ENCODE data around the gene C12orf56.

Gene C12orf56

DNA sequence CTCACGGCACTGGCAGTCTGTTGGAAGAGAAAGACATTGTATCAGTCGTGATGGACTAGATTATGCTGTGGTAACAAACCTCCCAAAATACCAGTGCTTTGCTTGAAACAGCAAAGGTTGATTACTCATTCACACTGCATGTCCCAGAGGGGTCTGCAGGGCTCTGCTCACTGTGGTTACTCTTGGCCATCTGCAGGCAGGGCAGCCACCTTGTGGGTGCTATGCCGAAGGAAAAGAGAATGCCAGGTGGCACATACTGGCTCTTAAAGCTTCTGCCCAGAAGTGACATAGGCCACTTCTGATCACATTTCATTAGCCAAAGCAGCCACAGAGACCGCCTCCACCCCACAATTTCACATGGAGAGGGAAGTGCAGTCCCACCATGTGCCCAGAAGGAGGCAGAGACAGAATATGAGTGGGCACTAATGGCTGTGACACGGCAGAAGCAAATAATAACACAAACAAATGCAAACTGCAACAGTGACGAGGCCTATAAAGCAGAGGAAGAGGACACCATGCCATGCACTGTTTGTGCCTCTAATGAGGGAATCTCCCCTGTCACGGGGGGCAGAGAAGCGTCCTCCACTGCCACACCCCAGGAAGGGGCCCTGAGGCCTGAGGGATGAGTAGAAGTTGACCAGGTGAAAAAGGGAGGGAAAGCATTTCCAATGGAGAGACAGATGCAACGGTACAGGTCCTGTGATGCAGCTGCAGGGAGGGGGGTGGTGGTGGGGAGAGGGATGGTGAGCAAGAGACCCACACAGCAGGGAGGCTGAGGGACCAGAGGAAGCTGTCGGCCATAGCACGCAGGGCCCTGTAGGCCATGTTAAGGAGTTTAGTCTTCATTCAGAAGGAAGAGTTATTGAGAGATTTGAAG, 116.8 kb downstream of the C12orf56 start:
- TF ChIP-seq, protein P1, sequence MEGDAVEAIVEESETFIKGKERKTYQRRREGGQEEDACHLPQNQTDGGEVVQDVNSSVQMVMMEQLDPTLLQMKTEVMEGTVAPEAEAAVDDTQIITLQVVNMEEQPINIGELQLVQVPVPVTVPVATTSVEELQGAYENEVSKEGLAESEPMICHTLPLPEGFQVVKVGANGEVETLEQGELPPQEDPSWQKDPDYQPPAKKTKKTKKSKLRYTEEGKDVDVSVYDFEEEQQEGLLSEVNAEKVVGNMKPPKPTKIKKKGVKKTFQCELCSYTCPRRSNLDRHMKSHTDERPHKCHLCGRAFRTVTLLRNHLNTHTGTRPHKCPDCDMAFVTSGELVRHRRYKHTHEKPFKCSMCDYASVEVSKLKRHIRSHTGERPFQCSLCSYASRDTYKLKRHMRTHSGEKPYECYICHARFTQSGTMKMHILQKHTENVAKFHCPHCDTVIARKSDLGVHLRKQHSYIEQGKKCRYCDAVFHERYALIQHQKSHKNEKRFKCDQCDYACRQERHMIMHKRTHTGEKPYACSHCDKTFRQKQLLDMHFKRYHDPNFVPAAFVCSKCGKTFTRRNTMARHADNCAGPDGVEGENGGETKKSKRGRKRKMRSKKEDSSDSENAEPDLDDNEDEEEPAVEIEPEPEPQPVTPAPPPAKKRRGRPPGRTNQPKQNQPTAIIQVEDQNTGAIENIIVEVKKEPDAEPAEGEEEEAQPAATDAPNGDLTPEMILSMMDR (IDR thresholded peaks at IDR 0.05): peak; percentile 70
- TF ChIP-seq ZFX (IDR thresholded peaks at IDR 0.05; ENCODE audit: borderline replicate concordance): no peak
- no peak overlapping the region for H3K27ac ChIP-seq

DNA sequence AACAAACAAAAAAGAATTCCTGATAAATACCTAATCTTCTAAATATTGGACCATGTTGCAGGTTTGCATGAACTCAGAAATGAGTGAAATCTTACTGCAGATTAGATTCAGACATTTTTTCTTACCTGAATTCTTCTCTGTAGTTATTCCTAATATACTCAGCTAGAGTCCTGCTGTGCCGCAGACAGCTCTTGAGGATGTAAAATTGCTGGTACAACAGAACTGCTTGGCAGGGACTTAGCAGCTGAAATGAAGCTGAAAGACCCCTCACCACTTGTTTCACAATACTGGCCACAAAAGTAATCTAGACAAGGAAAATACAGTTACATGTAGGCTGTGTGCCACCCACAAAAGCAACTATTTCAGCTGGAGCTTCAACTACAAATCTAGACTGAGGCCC, 120.1 kb downstream of the C12orf56 start:
- no peak for TF ChIP-seq ZFX (IDR thresholded peaks at IDR 0.05; ENCODE audit: borderline replicate concordance)
- TF ChIP-seq, protein P1 (IDR thresholded peaks at IDR 0.05): no peak
- no peak overlapping the region for H3K27ac ChIP-seq

DNA sequence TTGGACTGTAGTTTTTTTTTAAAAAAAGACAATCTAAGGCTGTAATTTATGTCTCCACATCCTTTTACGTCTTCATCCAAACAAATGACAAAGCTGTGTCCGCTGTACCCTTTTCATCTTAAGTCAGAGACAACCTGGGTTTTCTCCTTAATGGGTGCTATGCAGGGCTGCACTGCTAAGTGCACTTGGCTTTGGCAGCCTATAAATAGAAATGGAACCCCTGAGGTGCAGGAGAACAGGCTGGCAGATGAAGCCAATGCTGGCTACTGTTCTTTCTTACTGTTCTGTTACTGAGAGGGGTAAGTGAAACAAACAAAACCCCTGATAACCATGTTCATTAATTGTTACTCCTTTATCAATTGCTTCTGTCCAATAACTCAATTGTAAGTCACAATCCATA, 121.4 kb downstream of the C12orf56 start:
- no peak overlapping the region for H3K27ac ChIP-seq
- TF ChIP-seq, protein P1 (IDR thresholded peaks at IDR 0.05): no peak
- TF ChIP-seq ZFX (IDR thresholded peaks at IDR 0.05; ENCODE audit: borderline replicate concordance): no peak

DNA sequence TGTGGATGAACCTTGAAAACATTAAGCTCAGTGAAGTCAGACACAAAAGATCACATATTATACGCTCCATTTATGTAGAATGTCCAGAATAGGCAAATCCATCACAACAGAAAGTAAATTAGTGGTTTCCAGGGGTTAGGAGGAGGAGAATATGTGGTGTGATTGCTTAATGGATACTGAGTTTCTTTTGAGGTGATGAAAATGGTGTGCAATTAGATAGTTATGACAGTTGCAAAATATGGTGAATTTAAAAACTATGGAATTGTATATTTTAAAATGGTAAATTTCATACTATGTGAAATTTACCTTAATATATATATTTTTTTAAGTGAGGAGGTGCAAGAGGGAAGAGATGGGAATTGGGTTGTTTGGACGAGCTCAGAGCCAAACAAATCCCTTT, 122.1 kb downstream of the C12orf56 start:
- H3K27ac ChIP-seq: no peak overlapping the region
- TF ChIP-seq, protein P1 (IDR thresholded peaks at IDR 0.05): no peak
- TF ChIP-seq ZFX (IDR thresholded peaks at IDR 0.05; ENCODE audit: borderline replicate concordance): no peak

DNA sequence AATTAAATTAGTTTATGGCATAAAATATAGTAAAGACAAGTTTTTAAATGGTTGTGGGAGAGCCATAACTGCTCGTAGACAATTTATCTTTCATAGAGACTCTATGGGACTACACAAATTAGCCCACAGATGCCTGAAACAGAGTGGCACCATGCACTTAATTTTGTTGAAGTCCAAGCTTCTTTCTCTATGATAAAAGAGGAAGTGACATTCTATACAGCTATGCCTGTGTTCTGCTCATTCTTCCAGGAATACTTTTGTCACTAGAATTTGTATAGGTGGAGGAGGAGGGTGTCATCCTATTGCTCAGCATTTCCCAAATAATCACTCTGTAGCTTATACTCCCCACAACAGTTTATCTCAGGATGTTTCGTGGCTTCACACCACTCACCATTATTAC, 124.7 kb downstream of the C12orf56 start:
- no peak overlapping the region for H3K27ac ChIP-seq
- no peak for TF ChIP-seq ZFX (IDR thresholded peaks at IDR 0.05; ENCODE audit: borderline replicate concordance)

DNA sequence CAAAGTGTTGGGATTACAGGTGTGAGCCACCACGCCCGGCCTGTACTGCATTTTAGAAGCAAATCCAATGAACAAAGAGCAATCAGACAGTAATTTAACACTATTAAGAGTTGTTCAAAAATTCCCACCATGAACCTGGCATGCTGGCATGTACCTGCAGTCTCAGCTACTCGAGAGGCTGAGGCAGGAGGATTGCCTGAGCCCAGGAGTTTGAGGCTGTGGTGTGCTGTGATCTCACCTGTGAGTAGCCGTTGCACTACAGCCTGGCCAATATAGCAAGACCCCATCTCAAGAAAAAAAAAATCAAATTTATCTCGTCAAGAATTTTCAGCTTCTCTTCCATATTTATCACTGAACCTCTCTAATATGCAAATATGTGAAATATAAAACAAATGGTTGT, 128.7 kb downstream of the C12orf56 start:
- H3K27ac ChIP-seq: no peak overlapping the region
- TF ChIP-seq ZFX (IDR thresholded peaks at IDR 0.05; ENCODE audit: borderline replicate concordance): no peak
- TF ChIP-seq, protein P1 (IDR thresholded peaks at IDR 0.05): no peak

DNA sequence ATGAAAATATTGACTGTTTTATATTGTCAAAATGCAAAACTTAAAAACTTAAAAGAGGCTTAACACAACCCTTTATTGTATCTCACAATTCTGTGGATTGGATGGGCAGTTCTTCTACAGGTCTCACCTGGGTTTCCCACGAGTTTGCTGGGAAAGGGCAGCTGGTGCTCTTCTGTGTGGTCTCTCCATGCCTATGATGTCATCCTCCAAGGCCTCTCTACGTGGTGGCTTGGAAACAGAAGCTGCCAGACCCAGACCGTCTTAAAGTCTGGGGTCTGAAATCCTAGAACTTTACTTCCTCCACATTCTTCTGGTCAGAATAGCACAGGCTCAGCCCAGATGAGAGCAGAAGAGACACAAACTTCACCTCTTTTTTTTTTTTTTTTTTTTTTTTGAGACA, 132.0 kb downstream of the C12orf56 start:
- TF ChIP-seq ZFX (IDR thresholded peaks at IDR 0.05; ENCODE audit: borderline replicate concordance): no peak
- TF ChIP-seq, protein P1 (IDR thresholded peaks at IDR 0.05): no peak
- no peak overlapping the region for H3K27ac ChIP-seq

Measured in 22Rv1 (cell line).